ENCODE data around the gene TNPO3. TPM values are rescaled to one million over a fixed set of nuclear protein-coding genes. Genes with fewer than 3 reads are reported as not detected.

Gene TNPO3
- total and polyA plus RNA-seq, 10 of the 15 experiments (the other 5 are each of a cell fraction or from before 2014, with no cell fraction given): 17.6 to 91.8 (median 65.9) TPM

GRCh38 chr7:129091484-129092002 is 36.6 kb upstream of the TNPO3 start (continued):
- TF ChIP-seq ZNF687 (IDR thresholded peaks at IDR 0.05) (peak; percentile 65), HDAC6 (IDR thresholded peaks at IDR 0.05; ENCODE audit: unreplicated experiment) (no peak), SPI1 (IDR thresholded peaks at IDR 0.05; ENCODE audit: borderline replicate concordance, insufficient read depth, low read depth, low read length) (peak; percentile 47; the same call in 1 of the 2 replicates), EP300 (IDR thresholded peaks at IDR 0.05; ENCODE audit: borderline replicate concordance in 1 of 2, control insufficient read depth in 1 of 2, low read depth in 2 of 2, low read length in 2 of 2) (no peak), CHD4 (IDR thresholded peaks at IDR 0.05) (no peak), NBN (IDR thresholded peaks at IDR 0.05) (peak; percentile 55; the same call in 1 of the 2 replicates), NR2F1 (conservative IDR thresholded peaks at IDR 0.05) (0 out of 2 replicates have a peak, but pooled peaks have one; percentile 27), REST (IDR thresholded peaks at IDR 0.05; ENCODE audit: low read depth, low read length) (no peak), USF1 (IDR thresholded peaks at IDR 0.05; ENCODE audit: borderline replicate concordance, extremely low read length, insufficient read depth, low read depth, low read length) (no peak), YBX1 (IDR thresholded peaks at IDR 0.05) (no peak), MEF2A (IDR thresholded peaks at IDR 0.05; ENCODE audit: insufficient read depth, low read depth, low read length) (0 out of 2 replicates have a peak, but pooled peaks have one; percentile 42), MAX (IDR thresholded peaks at IDR 0.05; ENCODE audit: low read depth, low read length) (no peak), IKZF2 (IDR thresholded peaks at IDR 0.05) (peak; percentile 48 to 72; a peak in 3 of 4 replicates)
